ENCODE data around the gene FBXW9. TPM values are rescaled to one million over a fixed set of nuclear protein-coding genes. Genes with fewer than 3 reads are reported as not detected.

Gene FBXW9
- total RNA-seq, 1 experiment from 2014 or later = 12.4 TPM

DNA sequence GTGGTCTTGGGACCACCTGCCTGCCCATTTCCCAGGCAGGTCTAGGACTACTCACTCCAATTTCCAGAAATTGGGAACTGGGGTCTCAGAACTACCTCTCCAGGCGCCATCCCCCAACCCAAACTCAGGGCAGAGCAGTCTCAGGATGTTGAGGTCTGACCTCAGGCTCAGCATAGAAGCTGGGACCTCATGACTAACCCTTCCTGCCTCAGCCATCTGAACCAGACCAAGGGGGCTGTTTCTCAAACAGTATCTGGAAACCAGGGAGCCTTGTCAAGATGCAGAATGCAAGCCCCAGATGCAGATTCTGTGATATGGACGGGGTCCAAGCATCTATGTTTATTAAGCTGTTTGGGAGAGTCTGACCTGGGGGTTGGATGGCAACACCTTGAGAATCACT is 1.3 kb downstream of the FBXW9 start:
- TF ChIP-seq, protein P1, sequence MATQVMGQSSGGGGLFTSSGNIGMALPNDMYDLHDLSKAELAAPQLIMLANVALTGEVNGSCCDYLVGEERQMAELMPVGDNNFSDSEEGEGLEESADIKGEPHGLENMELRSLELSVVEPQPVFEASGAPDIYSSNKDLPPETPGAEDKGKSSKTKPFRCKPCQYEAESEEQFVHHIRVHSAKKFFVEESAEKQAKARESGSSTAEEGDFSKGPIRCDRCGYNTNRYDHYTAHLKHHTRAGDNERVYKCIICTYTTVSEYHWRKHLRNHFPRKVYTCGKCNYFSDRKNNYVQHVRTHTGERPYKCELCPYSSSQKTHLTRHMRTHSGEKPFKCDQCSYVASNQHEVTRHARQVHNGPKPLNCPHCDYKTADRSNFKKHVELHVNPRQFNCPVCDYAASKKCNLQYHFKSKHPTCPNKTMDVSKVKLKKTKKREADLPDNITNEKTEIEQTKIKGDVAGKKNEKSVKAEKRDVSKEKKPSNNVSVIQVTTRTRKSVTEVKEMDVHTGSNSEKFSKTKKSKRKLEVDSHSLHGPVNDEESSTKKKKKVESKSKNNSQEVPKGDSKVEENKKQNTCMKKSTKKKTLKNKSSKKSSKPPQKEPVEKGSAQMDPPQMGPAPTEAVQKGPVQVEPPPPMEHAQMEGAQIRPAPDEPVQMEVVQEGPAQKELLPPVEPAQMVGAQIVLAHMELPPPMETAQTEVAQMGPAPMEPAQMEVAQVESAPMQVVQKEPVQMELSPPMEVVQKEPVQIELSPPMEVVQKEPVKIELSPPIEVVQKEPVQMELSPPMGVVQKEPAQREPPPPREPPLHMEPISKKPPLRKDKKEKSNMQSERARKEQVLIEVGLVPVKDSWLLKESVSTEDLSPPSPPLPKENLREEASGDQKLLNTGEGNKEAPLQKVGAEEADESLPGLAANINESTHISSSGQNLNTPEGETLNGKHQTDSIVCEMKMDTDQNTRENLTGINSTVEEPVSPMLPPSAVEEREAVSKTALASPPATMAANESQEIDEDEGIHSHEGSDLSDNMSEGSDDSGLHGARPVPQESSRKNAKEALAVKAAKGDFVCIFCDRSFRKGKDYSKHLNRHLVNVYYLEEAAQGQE (IDR thresholded peaks at IDR 0.05; ENCODE audit: insufficient read depth in 1 of 2, low read depth in 2 of 2, low read length in 1 of 2) = no peak
- TF ChIP-seq POLR2AphosphoS5 (IDR thresholded peaks at IDR 0.05; ENCODE audit: low read depth, low read length) (no peak), SIN3A (IDR thresholded peaks at IDR 0.05; ENCODE audit: borderline replicate concordance, insufficient read depth, low read depth, low read length) (no peak), TCF7L2 (IDR thresholded peaks at IDR 0.05; ENCODE audit: low read depth, low read length) (no peak)
- TF ChIP-seq, protein P2, sequence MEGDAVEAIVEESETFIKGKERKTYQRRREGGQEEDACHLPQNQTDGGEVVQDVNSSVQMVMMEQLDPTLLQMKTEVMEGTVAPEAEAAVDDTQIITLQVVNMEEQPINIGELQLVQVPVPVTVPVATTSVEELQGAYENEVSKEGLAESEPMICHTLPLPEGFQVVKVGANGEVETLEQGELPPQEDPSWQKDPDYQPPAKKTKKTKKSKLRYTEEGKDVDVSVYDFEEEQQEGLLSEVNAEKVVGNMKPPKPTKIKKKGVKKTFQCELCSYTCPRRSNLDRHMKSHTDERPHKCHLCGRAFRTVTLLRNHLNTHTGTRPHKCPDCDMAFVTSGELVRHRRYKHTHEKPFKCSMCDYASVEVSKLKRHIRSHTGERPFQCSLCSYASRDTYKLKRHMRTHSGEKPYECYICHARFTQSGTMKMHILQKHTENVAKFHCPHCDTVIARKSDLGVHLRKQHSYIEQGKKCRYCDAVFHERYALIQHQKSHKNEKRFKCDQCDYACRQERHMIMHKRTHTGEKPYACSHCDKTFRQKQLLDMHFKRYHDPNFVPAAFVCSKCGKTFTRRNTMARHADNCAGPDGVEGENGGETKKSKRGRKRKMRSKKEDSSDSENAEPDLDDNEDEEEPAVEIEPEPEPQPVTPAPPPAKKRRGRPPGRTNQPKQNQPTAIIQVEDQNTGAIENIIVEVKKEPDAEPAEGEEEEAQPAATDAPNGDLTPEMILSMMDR (IDR thresholded peaks at IDR 0.05) = no peak
- BruUV-seq (replicated peaks) = no TSS peak
- Histone ChIP-seq H3K4me3 (ENCODE audit: low read depth in 2 of 2, low read length in 2 of 2) (peak overlapping the region in 1 of 2 experiments; percentile 69; a peak in 2 of 4 replicates), H3K27ac (ENCODE audit: low read length) (no peak overlapping the region), H3K36me3 (ENCODE audit: control insufficient read depth, insufficient read depth, low read length) (no peaks in the 10 kb centered on the region; the same call in 1 of the 2 replicates), H3K4me1 (ENCODE audit: control insufficient read depth, insufficient read depth, low read length) (peaks cover 5% of the 10 kb centered on the region; the same call in 1 of the 2 replicates), H3K9me3 (ENCODE audit: control insufficient read depth, insufficient read depth, low read depth, low read length) (no peaks in the 10 kb centered on the region), H3K27me3 (ENCODE audit: control insufficient read depth, insufficient read depth, low read length) (no peaks in the 10 kb centered on the region)
- POLR2A ChIA-PET = no interaction called here
- CTCF ChIA-PET = no interaction called here
- ATAC-seq = no peak
- in situ Hi-C loops (cut with HindIII; ENCODE audit: low pct_unique_long_range_greater_than_20kb, low sequenced_read_pairs) = no loop called here
- intact Hi-C loops (cut with micrococcal nuclease; ENCODE audit: unreplicated experiment) = no loop called here
- DNase-seq (ENCODE audit: low read depth, low spot score) = no peak

DNA sequence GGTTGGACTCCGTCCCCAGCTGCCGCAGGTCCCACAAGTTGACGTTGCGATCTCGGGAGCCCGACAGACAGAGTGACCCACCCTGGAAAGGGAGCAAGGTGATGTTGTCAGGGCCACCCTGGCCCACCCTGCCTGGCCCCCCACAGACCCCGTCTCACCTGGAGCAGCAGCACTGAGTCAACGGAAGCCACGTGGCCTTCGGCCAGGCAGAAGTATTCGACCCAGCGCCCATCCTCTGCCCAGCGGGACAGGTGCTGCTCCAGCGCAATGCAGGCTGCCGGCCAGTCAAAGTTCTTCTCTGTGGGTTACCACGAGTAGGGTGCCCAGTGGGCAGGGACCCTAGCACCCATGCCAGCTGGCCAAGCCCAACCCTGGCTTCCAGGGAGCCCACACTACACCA is 1.8 kb downstream of the FBXW9 start:
- Histone ChIP-seq H3K27ac (ENCODE audit: low read length) (no peak overlapping the region), H3K36me3 (ENCODE audit: control insufficient read depth, insufficient read depth, low read length) (no peaks in the 10 kb centered on the region; the same call in 1 of the 2 replicates), H3K27me3 (ENCODE audit: control insufficient read depth, insufficient read depth, low read length) (no peaks in the 10 kb centered on the region), H3K4me1 (ENCODE audit: control insufficient read depth, insufficient read depth, low read length) (peaks cover 5% of the 10 kb centered on the region; the same call in 1 of the 2 replicates), H3K4me3 (ENCODE audit: low read depth in 2 of 2, low read length in 2 of 2) (no peak overlapping the region), H3K9me3 (ENCODE audit: control insufficient read depth, insufficient read depth, low read depth, low read length) (no peaks in the 10 kb centered on the region)
- in situ Hi-C loops (cut with HindIII; ENCODE audit: low pct_unique_long_range_greater_than_20kb, low sequenced_read_pairs) (no loop called here), intact Hi-C loops (cut with micrococcal nuclease; ENCODE audit: unreplicated experiment) (no loop called here)
- BruUV-seq (replicated peaks) = TSS peak; percentile 46
- ATAC-seq (no peak), DNase-seq (ENCODE audit: low read depth, low spot score) (no peak)
- POLR2A ChIA-PET = no interaction called here
- CTCF ChIA-PET = no interaction called here
- TF ChIP-seq SIN3A (IDR thresholded peaks at IDR 0.05; ENCODE audit: borderline replicate concordance, insufficient read depth, low read depth, low read length) = no peak
- TF ChIP-seq, protein P2 (IDR thresholded peaks at IDR 0.05) = no peak
- TF ChIP-seq, protein P1 (IDR thresholded peaks at IDR 0.05; ENCODE audit: insufficient read depth in 1 of 2, low read depth in 2 of 2, low read length in 1 of 2) = no peak
- TF ChIP-seq POLR2AphosphoS5 (IDR thresholded peaks at IDR 0.05; ENCODE audit: low read depth, low read length) = no peak
- TF ChIP-seq TCF7L2 (IDR thresholded peaks at IDR 0.05; ENCODE audit: low read depth, low read length) = no peak

All from Panc1 (cell line).